Measurements from ENCODE around the gene ZNF3. TPM values are rescaled to one million over a fixed set of nuclear protein-coding genes. Genes with fewer than 3 reads are reported as not detected.

Gene ZNF3
- total RNA-seq, 1 donor: 24.3 TPM

GRCh38 chr7:100107890-100108289 is 26.4 kb upstream of the ZNF3 start:
- TF ChIP-seq, protein P1, sequence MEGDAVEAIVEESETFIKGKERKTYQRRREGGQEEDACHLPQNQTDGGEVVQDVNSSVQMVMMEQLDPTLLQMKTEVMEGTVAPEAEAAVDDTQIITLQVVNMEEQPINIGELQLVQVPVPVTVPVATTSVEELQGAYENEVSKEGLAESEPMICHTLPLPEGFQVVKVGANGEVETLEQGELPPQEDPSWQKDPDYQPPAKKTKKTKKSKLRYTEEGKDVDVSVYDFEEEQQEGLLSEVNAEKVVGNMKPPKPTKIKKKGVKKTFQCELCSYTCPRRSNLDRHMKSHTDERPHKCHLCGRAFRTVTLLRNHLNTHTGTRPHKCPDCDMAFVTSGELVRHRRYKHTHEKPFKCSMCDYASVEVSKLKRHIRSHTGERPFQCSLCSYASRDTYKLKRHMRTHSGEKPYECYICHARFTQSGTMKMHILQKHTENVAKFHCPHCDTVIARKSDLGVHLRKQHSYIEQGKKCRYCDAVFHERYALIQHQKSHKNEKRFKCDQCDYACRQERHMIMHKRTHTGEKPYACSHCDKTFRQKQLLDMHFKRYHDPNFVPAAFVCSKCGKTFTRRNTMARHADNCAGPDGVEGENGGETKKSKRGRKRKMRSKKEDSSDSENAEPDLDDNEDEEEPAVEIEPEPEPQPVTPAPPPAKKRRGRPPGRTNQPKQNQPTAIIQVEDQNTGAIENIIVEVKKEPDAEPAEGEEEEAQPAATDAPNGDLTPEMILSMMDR (IDR thresholded peaks at IDR 0.05; ENCODE audit: insufficient read depth, low read length): no peak
- DNase-seq (ENCODE audit: low read depth): no peak
- no peak overlapping the region for H3K4me3 ChIP-seq (ENCODE audit: low read depth, low read length)

DNA sequence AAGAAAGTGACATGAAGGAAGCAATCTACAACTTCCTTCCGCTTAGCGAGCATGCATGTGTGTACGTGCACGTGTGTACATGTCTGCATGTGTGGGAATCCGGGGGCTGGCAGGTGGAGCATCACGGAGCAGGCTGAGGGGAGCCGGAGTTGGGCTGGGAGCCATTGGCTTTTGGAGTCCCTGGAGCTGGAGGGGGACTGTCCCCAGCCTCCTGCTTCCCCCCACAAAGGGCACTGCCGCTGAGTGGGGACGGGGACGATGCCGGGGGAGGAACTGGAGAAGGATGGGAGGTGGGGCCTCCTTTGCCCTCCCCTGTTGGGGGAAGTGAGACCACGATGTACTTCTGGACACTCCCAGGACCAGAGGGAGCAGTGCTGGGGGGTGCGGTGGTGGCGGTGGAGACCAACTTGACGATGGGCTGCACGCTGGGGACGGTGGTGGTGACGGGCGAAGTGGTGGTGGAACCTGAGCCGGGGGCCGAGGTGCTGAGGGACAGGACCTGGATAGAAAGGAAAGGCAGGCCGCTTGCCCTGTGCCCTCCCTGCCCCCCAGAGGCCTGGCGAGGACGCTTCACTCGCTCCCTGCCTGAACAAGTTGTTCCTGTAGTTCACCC is 25.7 kb upstream of the ZNF3 start:
- TF ChIP-seq, protein P1 (IDR thresholded peaks at IDR 0.05; ENCODE audit: insufficient read depth, low read length): no peak
- DNase-seq (ENCODE audit: low read depth): no peak

GRCh38 chr7:100106633-100107032 is 25.1 kb upstream of the ZNF3 start:
- TF ChIP-seq, protein P1 (IDR thresholded peaks at IDR 0.05; ENCODE audit: insufficient read depth, low read length): no peak
- DNase-seq (ENCODE audit: low read depth): no peak
- H3K4me3 ChIP-seq (ENCODE audit: low read depth, low read length): no peak overlapping the region

More for the DNA sequence above, 25.7 kb upstream of the ZNF3 start:
- H3K4me3 ChIP-seq (ENCODE audit: low read depth, low read length): no peak overlapping the region

DNA sequence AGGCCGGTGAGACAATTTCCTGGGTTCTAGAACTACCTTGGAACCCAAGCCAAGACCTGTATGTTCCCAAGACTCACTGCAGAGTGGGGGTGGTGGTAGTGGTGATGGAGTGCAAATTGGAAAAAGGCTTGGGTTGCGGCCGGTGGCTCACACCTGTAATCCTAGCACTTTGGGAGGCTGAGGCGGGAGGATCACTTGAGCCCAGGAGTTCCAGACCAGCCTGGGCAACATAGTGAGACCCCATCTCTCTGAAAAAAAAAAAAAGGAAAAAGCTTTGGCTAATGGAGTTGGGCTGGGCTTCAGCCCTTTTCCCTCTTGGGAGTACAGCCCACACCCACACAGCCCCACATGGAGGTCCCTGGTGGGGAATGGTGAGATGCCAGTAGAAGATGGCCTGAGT is 24.0 kb upstream of the ZNF3 start:
- TF ChIP-seq, protein P1 (IDR thresholded peaks at IDR 0.05; ENCODE audit: insufficient read depth, low read length): no peak
- no peak for DNase-seq (ENCODE audit: low read depth)
- no peak overlapping the region for H3K4me3 ChIP-seq (ENCODE audit: low read depth, low read length)

- TF ChIP-seq, protein P1 (IDR thresholded peaks at IDR 0.05; ENCODE audit: insufficient read depth, low read length): no peak
- peak; percentile 58 for DNase-seq (ENCODE audit: low read depth)
- H3K4me3 ChIP-seq (ENCODE audit: low read depth, low read length): peak overlapping the region; percentile 72
Observed at GRCh38 chr7:100102950-100103840, 21.7 kb upstream of the ZNF3 start.

GRCh38 chr7:100101016-100101862 is 19.7 kb upstream of the ZNF3 start, which contains the start of the genes AP4M1 and MCM7:
Gene AP4M1 (plus strand): TSS chr7:100101643. CDS start chr7:100101715, 72 bp downstream.
Gene MCM7 (minus strand): TSS chr7:100101397. CDS start chr7:100101294, 103 bp downstream.
- peak; percentile 98 for DNase-seq (ENCODE audit: low read depth)
- peak within 1 kb of the TSS; percentile 73 for H3K4me3 ChIP-seq (ENCODE audit: low read depth, low read length)
- TF ChIP-seq, protein P1 (IDR thresholded peaks at IDR 0.05; ENCODE audit: insufficient read depth, low read length): no peak

All from fibroblast of the aortic adventitia (primary cell).